ENCODE measurements around the gene TUBA3E.
"Not testable (repeated sequence)": the region's sequence is repeated elsewhere in the genome, so short reads cannot be mapped to it uniquely, and the experiment has no call there.

- not testable (repeated sequence) for TF ChIP-seq CTCF, POLR2A, POLR2AphosphoS5, EP300 (IDR thresholded peaks at IDR 0.05)
Measured at GRCh38 chr2:130202518-130202917, 4.3 kb upstream of the TUBA3E start.
